Left lung (tissue), 10 donors: ENCODE data around the gene SIK3. TPM values are rescaled to one million over a fixed set of nuclear protein-coding genes. Genes with fewer than 3 reads are reported as not detected.

ENCODE experiments used
- ATAC-seq: fragments of 200-7000 bp; cut with Tn5 transposase; one replicate; pipeline ENCODE4 v1.9.1; 2020; ENCODE audit warnings: moderate library complexity
- DNase-seq, 4 donors: peaks; one replicate each; pipeline ENCODE4 v3.0.0-alpha.2; 2013 to 2020
- H3K27ac ChIP-seq, 2 donors: fragments of 200-600 bp; sonication (generic) in 1 of 2; one replicate each; pipeline versions ENCODE4 v1.5.0 to v1.8.0; 2020 to 2021
- H3K27me3 ChIP-seq, 2 donors: fragments of 200-600 bp; sonication (generic) in 1 of 2; one replicate each; pipeline versions ENCODE4 v1.5.0 to v1.8.0; 2020 to 2021
- H3K36me3 ChIP-seq, 2 donors: fragments of 200-600 bp; sonication (generic) in 1 of 2; one replicate each; pipeline versions ENCODE4 v1.5.0 to v1.8.0; 2020 to 2021
- H3K4me1 ChIP-seq, 2 donors: fragments of 200-600 bp; one replicate each; pipeline ENCODE4 v1.8.0; 2021
- H3K4me3 ChIP-seq, 2 donors: fragments of 200-600 bp; sonication (generic) in 1 of 2; one replicate each; pipeline versions ENCODE4 v1.5.0 to v1.8.0; 2020 to 2021; ENCODE audit warnings: mild to moderate bottlenecking in 1 of 2
- H3K9me3 ChIP-seq, 2 donors: fragments of 200-600 bp; sonication (generic) in 1 of 2; one replicate each; pipeline versions ENCODE4 v1.5.0 to v1.8.0; 2020 to 2021
- CTCF ChIP-seq, 2 donors: fragments of 200-600 bp; sonication (generic) in 1 of 2; IDR thresholded peaks; one replicate each; pipeline versions ENCODE4 v1.5.0 to v1.8.0; 2021; ENCODE audit warnings: antibody characterized with exemption in 2 of 2
- intact Hi-C, 2 donors: fragments of 100-400 bp; cut with DNase I; formaldehyde crosslinking; loops; one replicate each; pipeline versions ENCODE4 v1.11.2 to v1.14.2; 2022
- polyA plus RNA-seq, 6 donors: library from polyadenylated mRNA; unstranded; fragments of 120-200 nt; gene quantifications; one replicate each; pipeline ENCODE4 v1.2.1, GENCODE V29; 2013; ENCODE audit not compliant: insufficient read length in 6 of 6
- total RNA-seq, 2 donors: library from RNA; stranded (reverse); fragmentation: NEBNext Ultra II Directional; extraction: Animal tissue kit (Norgen Biotek cat#: 25700); gene quantifications; one replicate each; pipeline ENCODE4 v1.2.1, GENCODE V29; 2021
- donor health status: DM: no; HTN: yes; CAD: no.
- donor health status: DM: no; HTN: no; CAD: no.

Gene SIK3
- total and polyA plus RNA-seq, 8 donors, result 28.0 to 49.6 (median 35.9) TPM

GRCh38 chr11:116935514-116935913 is 162.7 kb downstream of the SIK3 start:
- H3K9me3 ChIP-seq, result no peaks in the 10 kb centered on the region
- DNase-seq, result no peak
- ATAC-seq, result no peak
- peaks cover 17 to 37% of the 10 kb centered on the region in 2 donors for H3K4me1 ChIP-seq
- TF ChIP-seq CTCF (IDR thresholded peaks at IDR 0.05), result no peak
- H3K4me3 ChIP-seq, result no peak overlapping the region
- no peaks in the 10 kb centered on the region for H3K36me3 ChIP-seq
- H3K27me3 ChIP-seq, result no peaks in the 10 kb centered on the region
- intact Hi-C loops, result no loop called here
- no peak overlapping the region for H3K27ac ChIP-seq

GRCh38 chr11:116935089-116935488 is 163.1 kb downstream of the SIK3 start:
- intact Hi-C loops, result no loop called here
- no peak overlapping the region for H3K4me3 ChIP-seq
- DNase-seq (no peak), ATAC-seq (no peak)
- TF ChIP-seq CTCF (IDR thresholded peaks at IDR 0.05), result no peak
- peaks cover 22 to 41% of the 10 kb centered on the region in 2 donors for H3K4me1 ChIP-seq
- no peaks in the 10 kb centered on the region for H3K9me3 ChIP-seq
- no peak overlapping the region for H3K27ac ChIP-seq
- no peaks in the 10 kb centered on the region for H3K36me3 ChIP-seq
- no peaks in the 10 kb centered on the region for H3K27me3 ChIP-seq

GRCh38 chr11:116933961-116934360 is 164.3 kb downstream of the SIK3 start:
- Histone ChIP-seq H3K36me3 (no peaks in the 10 kb centered on the region), H3K9me3 (no peaks in the 10 kb centered on the region), H3K27ac (no peak overlapping the region), H3K4me1 (peaks cover 26 to 42% of the 10 kb centered on the region in 2 donors), H3K4me3 (no peak overlapping the region), H3K27me3 (no peaks in the 10 kb centered on the region)
- DNase-seq, result no peak
- intact Hi-C loops, result no loop called here
- no peak for ATAC-seq
- no peak for TF ChIP-seq CTCF (IDR thresholded peaks at IDR 0.05)

GRCh38 chr11:116932181-116932580 is 166.0 kb downstream of the SIK3 start:
- Histone ChIP-seq H3K4me3 (no peak overlapping the region), H3K27me3 (no peaks in the 10 kb centered on the region), H3K4me1 (peaks cover 26 to 56% of the 10 kb centered on the region in 2 donors), H3K36me3 (no peaks in the 10 kb centered on the region), H3K27ac (peak overlapping the region in 1 of 2 donors; percentile 53), H3K9me3 (no peaks in the 10 kb centered on the region)
- ATAC-seq, result no peak
- no peak for DNase-seq
- intact Hi-C loops, result no loop called here
- TF ChIP-seq CTCF (IDR thresholded peaks at IDR 0.05), result no peak

GRCh38 chr11:116931206-116931953 is 166.8 kb downstream of the SIK3 start:
- H3K9me3 ChIP-seq, result no peaks in the 10 kb centered on the region
- no peak overlapping the region for H3K4me3 ChIP-seq
- no peaks in the 10 kb centered on the region for H3K27me3 ChIP-seq
- H3K36me3 ChIP-seq, result peaks cover 0 to 7% of the 10 kb centered on the region in 2 donors
- H3K27ac ChIP-seq, result peak overlapping the region in 1 of 2 donors; percentile 53
- TF ChIP-seq CTCF (IDR thresholded peaks at IDR 0.05), result no peak
- peak; percentile 48 for ATAC-seq
- H3K4me1 ChIP-seq, result peaks cover 26 to 59% of the 10 kb centered on the region in 2 donors
- intact Hi-C loops, result no loop called here
- peak in 1 of 4 donors; percentile 36 for DNase-seq
